K562 (cell line): ENCODE data around the gene VEZF1. TPM values are rescaled to one million over a fixed set of nuclear protein-coding genes. Genes with fewer than 3 reads are reported as not detected.

Experiments used
- BHLHE40 ChIP-seq: IDR thresholded peaks from 2 replicates; pipeline ENCODE4 v1.6.1; 2011; ENCODE audit warnings: low read length, improper control_type of control experiment
- GABPB2 ChIP-seq: fragments of 250-450 bp; sonication (Bioruptor Pico); conservative IDR thresholded peaks from 2 replicates; pipeline ENCODE4 v1.5.1; 2021; ENCODE audit warnings: mild to moderate bottlenecking
- HDAC8 ChIP-seq: fragments of 450-650 bp; IDR thresholded peaks from 2 replicates; pipeline ENCODE4 v1.6.1; 2016; ENCODE audit warnings: mild to moderate bottlenecking, missing genetic modification characterization, moderate library complexity, missing compliant biosample characterization
- HSF4 ChIP-seq: fragments of 250-450 bp; sonication (Bioruptor Pico); IDR thresholded peaks from 2 replicates; pipeline ENCODE4 v2.1.2; 2022; ENCODE audit warnings: mild to moderate bottlenecking, moderate library complexity, borderline replicate concordance
- KLF16 ChIP-seq: IDR thresholded peaks from 2 replicates; pipeline ENCODE4 v1.6.1; 2016; ENCODE audit warnings: antibody characterized with exemption
- MAFG ChIP-seq: fragments of 450-650 bp; conservative IDR thresholded peaks from 2 replicates; pipeline ENCODE4 v1.6.1; 2016; ENCODE audit warnings: missing genetic modification characterization, missing compliant biosample characterization
- NBN ChIP-seq: fragments of 450-650 bp; IDR thresholded peaks from 2 replicates; pipeline ENCODE4 v1.6.1; 2016; ENCODE audit warnings: low read depth, mild to moderate bottlenecking
- NR0B1 ChIP-seq: fragments of 450-650 bp; IDR thresholded peaks from one replicate; pipeline ENCODE4 v1.6.1; 2018; ENCODE audit warnings: mild to moderate bottlenecking, moderate library complexity; ENCODE audit not compliant: partially characterized antibody
- NR1H2 ChIP-seq: sonication (generic); formaldehyde crosslinking; IDR thresholded peaks from 2 replicates; pipeline ENCODE4 v1.4.0; 2020; ENCODE audit warnings: mild to moderate bottlenecking, missing genetic modification reagents
- NRF1 ChIP-seq, 2 experiments: fragments of 450-650 bp; IDR thresholded peaks in 1 of 2; conservative IDR thresholded peaks in 1 of 2; 2 replicates each; pipeline ENCODE4 v1.6.1; 2014; ENCODE audit warnings: mild to moderate bottlenecking in 2 of 2
- POLR3G ChIP-seq: IDR thresholded peaks from 2 replicates; pipeline ENCODE4 v1.6.1; 2011; ENCODE audit not compliant: insufficient read length, insufficient replicate concordance; ENCODE audit errors: extremely low read depth
- PTTG1 ChIP-seq: fragments of 450-650 bp; IDR thresholded peaks from 2 replicates; pipeline ENCODE4 v1.6.1; 2016; ENCODE audit warnings: low read depth, mild to moderate bottlenecking, missing genetic modification characterization, missing compliant biosample characterization
- RCOR1 ChIP-seq, 2 experiments: IDR thresholded peaks; 2 replicates each; pipeline ENCODE4 v1.6.1; 2012; ENCODE audit warnings: low read depth in 2 of 2, low read length in 2 of 2, borderline replicate concordance in 1 of 2, improper control_type of control experiment in 1 of 2
- SMAD4 ChIP-seq: fragments of 250-450 bp; sonication (Bioruptor Pico); conservative IDR thresholded peaks from 2 replicates; pipeline ENCODE4 v1.8.0; 2021; ENCODE audit warnings: inconsistent platforms, mild to moderate bottlenecking, moderate library complexity
- SMARCA5 ChIP-seq: fragments of 450-650 bp; IDR thresholded peaks from 2 replicates; pipeline ENCODE4 v1.6.1; 2016
- SMARCC2 ChIP-seq: fragments of 450-650 bp; IDR thresholded peaks from 2 replicates; pipeline ENCODE4 v1.6.1; 2017; ENCODE audit warnings: antibody characterized with exemption, moderate library complexity, mild to moderate bottlenecking, low read depth
- SMC3 ChIP-seq: conservative IDR thresholded peaks from 2 replicates; pipeline ENCODE4 v1.6.1; 2011; ENCODE audit warnings: low read depth, low read length, improper control_type of control experiment; ENCODE audit not compliant: insufficient read depth
- ZBED1 ChIP-seq: IDR thresholded peaks from 2 replicates; pipeline ENCODE4 v1.6.1; 2014
- ZNF445 ChIP-seq: fragments of 250-450 bp; sonication (Bioruptor Pico); IDR thresholded peaks from 2 replicates; pipeline ENCODE4 v1.4.0; 2020; ENCODE audit warnings: low read depth, mild to moderate bottlenecking, moderate library complexity
- ZNF57 ChIP-seq: fragments of 450-650 bp; formaldehyde crosslinking; IDR thresholded peaks from 2 replicates; pipeline ENCODE4 v1.4.0; 2020; ENCODE audit warnings: mild to moderate bottlenecking, moderate library complexity
- ZNF79 ChIP-seq: fragments of 250-450 bp; sonication (Bioruptor Pico); IDR thresholded peaks from 2 replicates; pipeline ENCODE4 v1.4.0; 2020; ENCODE audit warnings: low read depth, mild to moderate bottlenecking, moderate library complexity
- polyA plus RNA-seq, 8 experiments: library from polyadenylated mRNA; depleted of rRNA in 4 of 8; stranded (reverse) in 5 of 8; unstranded in 3 of 8; fragments of >200 nt; fragmentation: Nextera tagmentation in 2 of 8; fragmentation: Illumina TruSeq in 1 of 8; extraction: Ambion mirVana in 2 of 8; extraction: Trizol in 1 of 8; gene quantifications; 2 replicates each; pipeline versions ENCODE4 v1.2.1 to v1.2.3, GENCODE V29; 2011 to 2014; ENCODE audit warnings: inconsistent platforms in 1 of 8, missing spikeins in 1 of 8
- total RNA-seq, 7 experiments: library from RNA; depleted of rRNA in 6 of 7; stranded (reverse); fragments of >200 nt in 6 of 7; fragmentation: Illumina TruSeq in 2 of 7; extraction: Trizol in 2 of 7; gene quantifications; 2 replicates each; pipeline versions ENCODE4 v1.2.1 to v1.2.3, GENCODE V29; 2011 to 2021; ENCODE audit warnings: low replicate concordance in 1 of 7
- TF ChIP-seq, protein P1 (sequence below): fragments of 450-650 bp; IDR thresholded peaks from 2 replicates; pipeline ENCODE4 v1.6.1; 2017; ENCODE audit warnings: antibody characterized with exemption, mild to moderate bottlenecking
- TF ChIP-seq, protein P2 (sequence below): sonication (generic); formaldehyde crosslinking; IDR thresholded peaks from 2 replicates; pipeline ENCODE4 v1.8.0; 2023; ENCODE audit warnings: mild to moderate bottlenecking, missing genetic modification reagents
- TF ChIP-seq, protein P3 (sequence below): sonication (generic); formaldehyde crosslinking; IDR thresholded peaks from 2 replicates; pipeline ENCODE4 v1.8.1; 2022; ENCODE audit warnings: missing genetic modification reagents

The VEZF1 gene
- total and polyA plus RNA-seq, 9 of the 15 experiments (the other 6 are each of a cell fraction or from before 2014, with no cell fraction given), result 9.5 to 33.4 (median 22.1) TPM

DNA sequence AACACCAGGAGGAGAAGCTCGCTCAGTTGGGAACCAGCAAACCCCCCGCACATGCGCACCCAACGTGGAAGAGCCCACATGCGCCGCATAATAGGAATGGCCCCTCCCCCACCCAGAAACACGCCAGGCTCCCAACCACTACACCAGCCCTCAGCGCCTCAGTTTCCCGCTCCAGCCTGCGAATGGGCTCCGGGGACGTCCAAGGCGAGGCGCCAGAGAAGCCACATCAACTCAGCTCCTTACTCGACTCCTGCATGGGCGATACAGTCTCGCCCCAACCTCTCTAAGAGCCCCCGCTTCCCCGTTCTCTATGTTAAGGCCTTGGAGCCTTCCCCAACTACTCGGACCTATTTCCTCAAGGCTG is 18.5 kb upstream of the VEZF1 start (continued):
- TF ChIP-seq, protein P1, sequence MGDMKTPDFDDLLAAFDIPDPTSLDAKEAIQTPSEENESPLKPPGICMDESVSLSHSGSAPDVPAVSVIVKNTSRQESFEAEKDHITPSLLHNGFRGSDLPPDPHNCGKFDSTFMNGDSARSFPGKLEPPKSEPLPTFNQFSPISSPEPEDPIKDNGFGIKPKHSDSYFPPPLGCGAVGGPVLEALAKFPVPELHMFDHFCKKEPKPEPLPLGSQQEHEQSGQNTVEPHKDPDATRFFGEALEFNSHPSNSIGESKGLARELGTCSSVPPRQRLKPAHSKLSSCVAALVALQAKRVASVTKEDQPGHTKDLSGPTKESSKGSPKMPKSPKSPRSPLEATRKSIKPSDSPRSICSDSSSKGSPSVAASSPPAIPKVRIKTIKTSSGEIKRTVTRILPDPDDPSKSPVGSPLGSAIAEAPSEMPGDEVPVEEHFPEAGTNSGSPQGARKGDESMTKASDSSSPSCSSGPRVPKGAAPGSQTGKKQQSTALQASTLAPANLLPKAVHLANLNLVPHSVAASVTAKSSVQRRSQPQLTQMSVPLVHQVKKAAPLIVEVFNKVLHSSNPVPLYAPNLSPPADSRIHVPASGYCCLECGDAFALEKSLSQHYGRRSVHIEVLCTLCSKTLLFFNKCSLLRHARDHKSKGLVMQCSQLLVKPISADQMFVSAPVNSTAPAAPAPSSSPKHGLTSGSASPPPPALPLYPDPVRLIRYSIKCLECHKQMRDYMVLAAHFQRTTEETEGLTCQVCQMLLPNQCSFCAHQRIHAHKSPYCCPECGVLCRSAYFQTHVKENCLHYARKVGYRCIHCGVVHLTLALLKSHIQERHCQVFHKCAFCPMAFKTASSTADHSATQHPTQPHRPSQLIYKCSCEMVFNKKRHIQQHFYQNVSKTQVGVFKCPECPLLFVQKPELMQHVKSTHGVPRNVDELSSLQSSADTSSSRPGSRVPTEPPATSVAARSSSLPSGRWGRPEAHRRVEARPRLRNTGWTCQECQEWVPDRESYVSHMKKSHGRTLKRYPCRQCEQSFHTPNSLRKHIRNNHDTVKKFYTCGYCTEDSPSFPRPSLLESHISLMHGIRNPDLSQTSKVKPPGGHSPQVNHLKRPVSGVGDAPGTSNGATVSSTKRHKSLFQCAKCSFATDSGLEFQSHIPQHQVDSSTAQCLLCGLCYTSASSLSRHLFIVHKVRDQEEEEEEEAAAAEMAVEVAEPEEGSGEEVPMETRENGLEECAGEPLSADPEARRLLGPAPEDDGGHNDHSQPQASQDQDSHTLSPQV, result no peak
- TF ChIP-seq MAFG (tag) (no peak), RCOR1 (IDR thresholded peaks at IDR 0.05; ENCODE audit: borderline replicate concordance in 1 of 2, low read depth in 2 of 2, low read length in 2 of 2) (no peak), NBN (0 out of 2 replicates have a peak, but pooled peaks have one; percentile 24), GABPB2 (CRISPR knock-in tag) (no peak), NR0B1 (no peak), SMARCC2 (no peak), NRF1 (conservative IDR thresholded peaks at IDR 0.05 in 1 of 2, IDR thresholded peaks at IDR 0.05 in 1 of 2) (peak; percentile 90 to 91), ZNF79 (no peak), SMARCA5 (no peak), BHLHE40 (0 out of 2 replicates have a peak, but pooled peaks have one; percentile 8), KLF16 (no peak), HDAC8 (no peak), POLR3G (no peak), SMC3 (no peak), NR1H2 (CRISPR knock-in tag) (no peak), ZBED1 (no peak), PTTG1 (tag) (no peak), SMAD4 (peak; percentile 34), ZNF445 (CRISPR knock-in tag) (no peak), ZNF57 (no peak), HSF4 (CRISPR knock-in tag) (no peak)
- TF ChIP-seq, protein P2, sequence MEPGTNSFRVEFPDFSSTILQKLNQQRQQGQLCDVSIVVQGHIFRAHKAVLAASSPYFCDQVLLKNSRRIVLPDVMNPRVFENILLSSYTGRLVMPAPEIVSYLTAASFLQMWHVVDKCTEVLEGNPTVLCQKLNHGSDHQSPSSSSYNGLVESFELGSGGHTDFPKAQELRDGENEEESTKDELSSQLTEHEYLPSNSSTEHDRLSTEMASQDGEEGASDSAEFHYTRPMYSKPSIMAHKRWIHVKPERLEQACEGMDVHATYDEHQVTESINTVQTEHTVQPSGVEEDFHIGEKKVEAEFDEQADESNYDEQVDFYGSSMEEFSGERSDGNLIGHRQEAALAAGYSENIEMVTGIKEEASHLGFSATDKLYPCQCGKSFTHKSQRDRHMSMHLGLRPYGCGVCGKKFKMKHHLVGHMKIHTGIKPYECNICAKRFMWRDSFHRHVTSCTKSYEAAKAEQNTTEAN, result no peak
- TF ChIP-seq, protein P3, sequence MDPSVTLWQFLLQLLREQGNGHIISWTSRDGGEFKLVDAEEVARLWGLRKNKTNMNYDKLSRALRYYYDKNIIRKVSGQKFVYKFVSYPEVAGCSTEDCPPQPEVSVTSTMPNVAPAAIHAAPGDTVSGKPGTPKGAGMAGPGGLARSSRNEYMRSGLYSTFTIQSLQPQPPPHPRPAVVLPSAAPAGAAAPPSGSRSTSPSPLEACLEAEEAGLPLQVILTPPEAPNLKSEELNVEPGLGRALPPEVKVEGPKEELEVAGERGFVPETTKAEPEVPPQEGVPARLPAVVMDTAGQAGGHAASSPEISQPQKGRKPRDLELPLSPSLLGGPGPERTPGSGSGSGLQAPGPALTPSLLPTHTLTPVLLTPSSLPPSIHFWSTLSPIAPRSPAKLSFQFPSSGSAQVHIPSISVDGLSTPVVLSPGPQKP (CRISPR knock-in tag), result no peak
